Mucosa of stomach (tissue), 1 donor: ENCODE results near the gene TAPBPL.
A peak's percentile ranks its signal among the peaks of the same experiment; 100 is the strongest.

ENCODE experiments used
- H3K27me3 ChIP-seq: one replicate; pipeline ENCODE4 v1.7.0; 2013; ENCODE audit warnings: mild to moderate bottlenecking, low read length; ENCODE audit not compliant: control insufficient read depth, insufficient read depth
- H3K36me3 ChIP-seq: one replicate; pipeline ENCODE4 v1.7.0; 2013; ENCODE audit warnings: low read length; ENCODE audit not compliant: control insufficient read depth, insufficient read depth
- H3K4me1 ChIP-seq: one replicate; pipeline ENCODE4 v1.7.0; 2013; ENCODE audit warnings: mild to moderate bottlenecking, low read length; ENCODE audit not compliant: control insufficient read depth, insufficient read depth
- H3K4me3 ChIP-seq: one replicate; pipeline ENCODE4 v1.7.0; 2013; ENCODE audit warnings: low read length
- H3K9ac ChIP-seq: one replicate; pipeline ENCODE4 v1.7.0; 2013; ENCODE audit warnings: mild to moderate bottlenecking, low read length, moderate library complexity
- H3K9me3 ChIP-seq: one replicate; pipeline ENCODE4 v1.7.0; 2013; ENCODE audit warnings: mild to moderate bottlenecking, low read length, moderate library complexity; ENCODE audit not compliant: control insufficient read depth
- donor health status: Pancreatic carcinoma.

Gene TAPBPL

GRCh38 chr12:6451348-6452244 lies at the start of gene TAPBPL:
Gene TAPBPL (plus strand): TSS chr12:6452042. CDS start chr12:6452249, 207 bp downstream.
- Histone ChIP-seq H3K4me1 (peaks cover 22% of the 10 kb centered on the region), H3K36me3 (peaks cover 7% of the 10 kb centered on the region), H3K4me3 (peak within 1 kb of the TSS; percentile 80), H3K9me3 (no peaks in the 10 kb centered on the region), H3K9ac (peak within 1 kb of the TSS; percentile 95), H3K27me3 (no peaks in the 10 kb centered on the region)

- Histone ChIP-seq H3K4me1 (no peaks in the 10 kb centered on the region), H3K36me3 (no peaks in the 10 kb centered on the region), H3K4me3 (no peak overlapping the region), H3K27me3 (no peaks in the 10 kb centered on the region), H3K9me3 (no peaks in the 10 kb centered on the region), H3K9ac (no peak overlapping the region)
Observed at GRCh38 chr12:6404390-6404789, 47.5 kb upstream of the TAPBPL start.

- Histone ChIP-seq H3K27me3 (no peaks in the 10 kb centered on the region), H3K4me1 (no peaks in the 10 kb centered on the region), H3K4me3 (no peak overlapping the region)
Observed at GRCh38 chr12:6405963-6406362, 45.9 kb upstream of the TAPBPL start.

GRCh38 chr12:6407236-6407954 lies 44.4 kb upstream of the TAPBPL start:
- Histone ChIP-seq H3K4me3 (no peak overlapping the region), H3K36me3 (no peaks in the 10 kb centered on the region), H3K9me3 (no peaks in the 10 kb centered on the region), H3K9ac (no peak overlapping the region), H3K27me3 (no peaks in the 10 kb centered on the region), H3K4me1 (no peaks in the 10 kb centered on the region)

More at GRCh38 chr12:6405963-6406362, 45.9 kb upstream of the TAPBPL start:
- no peaks in the 10 kb centered on the region for H3K36me3 ChIP-seq
- H3K9me3 ChIP-seq = no peaks in the 10 kb centered on the region
- no peak overlapping the region for H3K9ac ChIP-seq

GRCh38 chr12:6416596-6416995 lies 35.2 kb upstream of the TAPBPL start:
- Histone ChIP-seq H3K36me3 (no peaks in the 10 kb centered on the region), H3K4me3 (no peak overlapping the region)

GRCh38 chr12:6418796-6419195 lies 33.0 kb upstream of the TAPBPL start:
- Histone ChIP-seq H3K4me1 (peaks cover 16% of the 10 kb centered on the region), H3K4me3 (no peak overlapping the region), H3K36me3 (no peaks in the 10 kb centered on the region), H3K9ac (no peak overlapping the region), H3K9me3 (no peaks in the 10 kb centered on the region), H3K27me3 (no peaks in the 10 kb centered on the region)

More at GRCh38 chr12:6416596-6416995, 35.2 kb upstream of the TAPBPL start:
- no peak overlapping the region for H3K9ac ChIP-seq
- no peaks in the 10 kb centered on the region for H3K9me3 ChIP-seq
- peaks cover 9% of the 10 kb centered on the region for H3K4me1 ChIP-seq
- H3K27me3 ChIP-seq = no peaks in the 10 kb centered on the region

- Histone ChIP-seq H3K27me3 (no peaks in the 10 kb centered on the region), H3K4me1 (peaks cover 19% of the 10 kb centered on the region)
Observed at GRCh38 chr12:6420364-6420763, 31.5 kb upstream of the TAPBPL start.

GRCh38 chr12:6423267-6424007 lies 28.4 kb upstream of the TAPBPL start:
- no peaks in the 10 kb centered on the region for H3K27me3 ChIP-seq
- H3K4me3 ChIP-seq = no peak overlapping the region
- H3K36me3 ChIP-seq = no peaks in the 10 kb centered on the region
- no peaks in the 10 kb centered on the region for H3K9me3 ChIP-seq
- peaks cover 19% of the 10 kb centered on the region for H3K4me1 ChIP-seq
- H3K9ac ChIP-seq = no peak overlapping the region

More at GRCh38 chr12:6420364-6420763, 31.5 kb upstream of the TAPBPL start:
- Histone ChIP-seq H3K4me3 (no peak overlapping the region), H3K9me3 (no peaks in the 10 kb centered on the region), H3K9ac (no peak overlapping the region), H3K36me3 (no peaks in the 10 kb centered on the region)

GRCh38 chr12:6424008-6424347 lies 27.9 kb upstream of the TAPBPL start:
- Histone ChIP-seq H3K4me1 (peaks cover 19% of the 10 kb centered on the region), H3K9ac (no peak overlapping the region), H3K27me3 (no peaks in the 10 kb centered on the region), H3K9me3 (no peaks in the 10 kb centered on the region), H3K36me3 (no peaks in the 10 kb centered on the region), H3K4me3 (no peak overlapping the region)

GRCh38 chr12:6424866-6425265 lies 27.0 kb upstream of the TAPBPL start:
- Histone ChIP-seq H3K4me3 (no peak overlapping the region), H3K27me3 (no peaks in the 10 kb centered on the region), H3K9ac (no peak overlapping the region), H3K36me3 (no peaks in the 10 kb centered on the region), H3K4me1 (peaks cover 19% of the 10 kb centered on the region), H3K9me3 (no peaks in the 10 kb centered on the region)

- Histone ChIP-seq H3K27me3 (no peaks in the 10 kb centered on the region), H3K36me3 (no peaks in the 10 kb centered on the region), H3K4me1 (peaks cover 20% of the 10 kb centered on the region), H3K4me3 (no peak overlapping the region), H3K9me3 (no peaks in the 10 kb centered on the region), H3K9ac (no peak overlapping the region)
Observed at GRCh38 chr12:6425590-6426531, 26.0 kb upstream of the TAPBPL start.
